Measurements from ENCODE around the gene CYP1A2.
A peak's percentile ranks its signal among the peaks of the same experiment; 100 is the strongest.
"Not testable (repeated sequence)": the region's sequence is repeated elsewhere in the genome, so short reads cannot be mapped to it uniquely, and the experiment has no call there.

The CYP1A2 gene

GRCh38 chr15:74726774-74727164 is 21.9 kb upstream of the CYP1A2 start:
- no peak overlapping the region for H3K27ac ChIP-seq

GRCh38 chr15:74727727-74728126 is 20.9 kb upstream of the CYP1A2 start:
- Histone ChIP-seq H3K27ac (no peak overlapping the region), H3K4me3 (no peak overlapping the region)
- TF ChIP-seq CTCF (IDR thresholded peaks at IDR 0.05): no peak
- peak; percentile 52 for DNase-seq (ENCODE audit: low spot score)

More at GRCh38 chr15:74726774-74727164, 21.9 kb upstream of the CYP1A2 start:
- DNase-seq (ENCODE audit: low spot score): no peak
- H3K4me3 ChIP-seq: peak overlapping the region; percentile 81
- no peak for TF ChIP-seq CTCF (IDR thresholded peaks at IDR 0.05)

- DNase-seq (ENCODE audit: low spot score); H3K27ac ChIP-seq: not testable (repeated sequence)
Measured at GRCh38 chr15:74728699-74729098, 19.9 kb upstream of the CYP1A2 start.

GRCh38 chr15:74729372-74729771 is 19.3 kb upstream of the CYP1A2 start:
- H3K4me3 ChIP-seq; H3K27ac ChIP-seq; DNase-seq (ENCODE audit: low spot score): not testable (repeated sequence)

More at GRCh38 chr15:74728699-74729098, 19.9 kb upstream of the CYP1A2 start:
- not testable (repeated sequence) for H3K4me3 ChIP-seq

- no peak for TF ChIP-seq CTCF (IDR thresholded peaks at IDR 0.05)
- H3K27ac ChIP-seq: no peak overlapping the region
- no peak overlapping the region for H3K4me3 ChIP-seq
- no peak for DNase-seq (ENCODE audit: low spot score)
Measured at GRCh38 chr15:74730619-74731316, 17.9 kb upstream of the CYP1A2 start.

GRCh38 chr15:74732846-74733245 is 15.8 kb upstream of the CYP1A2 start:
- H3K4me3 ChIP-seq: no peak overlapping the region
- DNase-seq (ENCODE audit: low spot score): no peak
- H3K27ac ChIP-seq: no peak overlapping the region
- no peak for TF ChIP-seq CTCF (IDR thresholded peaks at IDR 0.05)

GRCh38 chr15:74733269-74733668 is 15.4 kb upstream of the CYP1A2 start:
- Histone ChIP-seq H3K27ac (no peak overlapping the region), H3K4me3 (no peak overlapping the region)
- DNase-seq (ENCODE audit: low spot score): no peak
- TF ChIP-seq CTCF (IDR thresholded peaks at IDR 0.05): no peak

GRCh38 chr15:74735305-74735704 is 13.3 kb upstream of the CYP1A2 start:
- no peak for DNase-seq (ENCODE audit: low spot score)
- TF ChIP-seq CTCF (IDR thresholded peaks at IDR 0.05): no peak
- Histone ChIP-seq H3K27ac (no peak overlapping the region), H3K4me3 (no peak overlapping the region)

GRCh38 chr15:74738239-74738638 is 10.4 kb upstream of the CYP1A2 start:
- H3K4me3 ChIP-seq; DNase-seq (ENCODE audit: low spot score); H3K27ac ChIP-seq: not testable (repeated sequence)

Measured in coronary artery (tissue), 2 donors.